Cortex of kidney (tissue), 1 donor: ENCODE measurements around the gene SELENOI.
"Not testable (repeated sequence)": the region's sequence is repeated elsewhere in the genome, so short reads cannot be mapped to it uniquely, and the experiment has no call there.

Experiments used
- DNase-seq: peaks from one replicate; lab custom pipeline; 2025; lab: John Stamatoyannopoulos, UW

Gene SELENOI, protein sequence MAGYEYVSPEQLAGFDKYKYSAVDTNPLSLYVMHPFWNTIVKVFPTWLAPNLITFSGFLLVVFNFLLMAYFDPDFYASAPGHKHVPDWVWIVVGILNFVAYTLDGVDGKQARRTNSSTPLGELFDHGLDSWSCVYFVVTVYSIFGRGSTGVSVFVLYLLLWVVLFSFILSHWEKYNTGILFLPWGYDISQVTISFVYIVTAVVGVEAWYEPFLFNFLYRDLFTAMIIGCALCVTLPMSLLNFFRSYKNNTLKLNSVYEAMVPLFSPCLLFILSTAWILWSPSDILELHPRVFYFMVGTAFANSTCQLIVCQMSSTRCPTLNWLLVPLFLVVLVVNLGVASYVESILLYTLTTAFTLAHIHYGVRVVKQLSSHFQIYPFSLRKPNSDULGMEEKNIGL

DNA sequence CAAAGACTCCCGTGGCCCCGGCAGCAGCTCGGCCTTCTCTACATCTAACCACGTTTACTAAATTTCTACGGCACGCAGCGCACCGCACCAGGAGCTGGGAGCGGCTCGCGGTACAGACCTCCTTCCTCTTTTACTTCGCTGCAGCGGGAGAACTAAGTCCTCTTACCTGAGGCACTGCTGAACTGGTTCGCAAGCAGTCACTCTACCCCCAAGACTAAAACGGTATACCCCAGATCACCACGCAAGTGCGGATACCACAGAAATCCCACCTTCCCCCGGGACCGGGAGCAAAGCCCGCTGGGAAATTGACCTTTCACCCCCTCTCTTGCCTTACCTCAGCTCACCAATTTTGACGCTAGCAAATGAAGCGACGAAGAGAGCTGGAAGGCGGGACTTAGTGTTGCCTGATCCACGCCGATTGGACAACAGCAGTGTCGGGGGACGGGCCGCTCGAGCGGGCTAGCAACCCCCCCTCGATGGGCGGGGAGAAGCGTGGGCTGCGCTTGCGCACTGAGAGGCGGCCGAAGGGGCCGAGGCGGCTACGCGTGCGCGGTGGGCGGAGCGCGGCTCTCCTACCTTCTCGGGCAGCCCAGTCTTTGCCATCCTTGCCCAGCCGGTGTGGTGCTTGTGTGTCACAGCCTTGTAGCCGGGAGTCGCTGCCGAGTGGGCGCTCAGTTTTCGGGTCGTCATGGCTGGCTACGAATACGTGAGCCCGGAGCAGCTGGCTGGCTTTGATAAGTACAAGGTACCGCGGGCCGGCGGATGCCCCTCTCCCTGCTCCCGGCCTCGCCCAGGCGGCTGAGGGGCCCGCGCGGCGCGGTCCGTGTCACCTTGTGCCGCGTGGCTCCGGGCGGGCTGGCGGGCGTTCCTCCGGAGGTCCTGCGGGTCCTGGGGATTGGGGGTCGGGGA is at the start of gene SELENOI:
TSS of gene SELENOI (plus strand) at position 599 of the 909 bp plus-strand sequence. CDS start at position 689, 90 bp downstream.
- peak; percentile 81 for DNase-seq

DNA sequence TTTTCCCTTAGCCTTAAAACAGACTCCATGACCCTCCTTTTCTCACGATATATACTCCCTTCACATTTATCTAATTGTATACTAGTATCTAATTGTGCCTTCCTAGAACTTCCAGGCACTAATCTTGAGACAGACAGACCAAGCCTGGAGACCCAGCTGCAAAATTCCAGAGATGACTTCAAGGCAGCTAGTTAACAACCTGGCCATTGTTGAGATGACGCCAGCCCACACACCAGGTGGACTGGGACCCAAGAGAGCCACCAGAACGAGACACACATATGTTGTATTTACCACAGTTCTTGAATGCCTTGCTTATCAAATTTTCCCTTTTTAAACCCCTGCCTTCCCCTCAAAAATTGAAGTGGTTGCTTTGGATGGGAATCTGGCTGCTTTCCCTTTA is 48.9 kb upstream of the SELENOI start:
- no peak for DNase-seq

DNA sequence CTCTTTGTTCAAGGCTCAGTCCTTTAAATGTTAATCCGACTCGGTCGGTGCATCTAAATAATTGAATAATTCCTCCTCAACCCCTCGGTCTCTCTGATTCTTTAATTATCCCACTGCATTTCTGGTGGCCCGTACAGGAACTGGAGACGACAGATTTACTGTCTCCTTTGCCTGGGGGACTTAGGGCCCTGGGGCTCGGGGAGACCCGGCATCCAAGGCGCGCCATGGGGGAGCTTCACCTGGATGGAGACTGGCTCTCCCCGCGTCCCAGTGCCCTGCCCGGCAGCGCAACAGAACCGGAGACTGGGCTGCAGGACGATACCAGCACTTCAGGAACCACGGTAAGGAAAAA is 47.7 kb upstream of the SELENOI start:
- no peak for DNase-seq

DNA sequence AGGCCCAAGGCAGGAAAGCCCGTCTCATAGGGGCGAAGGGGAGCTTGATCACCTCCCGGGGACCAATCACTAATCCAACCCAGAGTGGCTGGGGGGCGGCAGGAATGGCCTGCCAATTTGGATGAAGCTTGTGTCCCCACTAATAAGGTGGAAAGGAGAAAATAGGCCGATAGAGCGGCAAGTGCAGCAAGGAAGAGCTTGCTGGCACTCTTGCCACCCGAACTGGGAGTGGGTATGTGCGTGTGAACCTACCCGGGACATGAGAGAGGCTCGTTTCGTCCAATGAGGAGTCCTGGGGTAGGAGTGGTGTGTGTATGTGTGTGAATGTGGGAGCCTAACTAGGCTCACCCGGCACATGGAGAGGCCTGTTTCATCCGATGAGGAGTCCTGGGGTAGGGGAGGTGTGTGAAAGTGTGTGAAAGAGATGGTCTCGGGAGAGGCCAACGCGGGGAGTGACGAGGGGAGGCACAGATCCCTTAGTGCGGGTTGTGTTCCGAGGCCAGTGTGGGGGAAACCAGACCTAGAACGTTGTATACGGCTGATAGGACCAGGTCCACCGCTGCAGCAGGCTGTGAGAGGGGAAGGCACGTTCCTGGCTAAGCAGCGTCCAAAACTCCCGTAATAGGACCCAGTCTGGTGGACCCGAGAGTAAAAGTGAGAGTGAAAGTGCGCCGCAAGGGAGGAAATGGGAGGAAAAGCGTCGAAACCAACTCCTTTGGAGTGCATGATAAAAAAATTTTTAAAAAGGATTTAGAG is 47.1 kb upstream of the SELENOI start:
- no peak for DNase-seq

DNA sequence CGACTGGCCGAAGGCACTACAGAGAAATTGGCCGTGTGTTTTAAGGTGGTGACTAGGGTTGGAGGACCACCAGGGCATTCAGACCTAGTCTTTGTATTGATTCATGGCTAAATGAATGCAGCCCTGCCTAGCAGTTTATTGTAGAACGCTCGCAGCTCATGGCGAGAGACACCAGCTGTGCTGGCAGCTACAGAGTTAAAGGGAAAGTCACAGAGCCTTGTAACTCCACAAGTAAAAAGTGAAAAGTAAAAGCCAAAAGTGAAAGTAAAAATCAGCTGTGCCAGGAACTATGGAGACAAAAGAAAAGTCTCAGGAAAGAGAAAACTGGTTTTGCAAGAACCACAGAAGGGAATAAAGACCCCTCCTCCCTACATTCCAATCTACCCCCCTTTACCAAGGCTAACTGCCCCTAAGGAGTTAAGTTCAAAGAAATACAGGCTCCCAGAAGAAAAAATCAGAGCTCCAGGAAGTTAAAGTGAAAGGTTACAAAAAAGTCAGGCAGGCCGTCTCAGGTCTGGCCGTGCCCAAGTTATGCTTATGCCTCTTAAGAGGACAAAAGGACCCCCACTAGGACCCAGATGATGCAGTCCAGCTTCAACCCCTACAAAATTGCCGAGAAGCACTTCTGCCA is 46.4 kb upstream of the SELENOI start:
- no peak for DNase-seq

DNA sequence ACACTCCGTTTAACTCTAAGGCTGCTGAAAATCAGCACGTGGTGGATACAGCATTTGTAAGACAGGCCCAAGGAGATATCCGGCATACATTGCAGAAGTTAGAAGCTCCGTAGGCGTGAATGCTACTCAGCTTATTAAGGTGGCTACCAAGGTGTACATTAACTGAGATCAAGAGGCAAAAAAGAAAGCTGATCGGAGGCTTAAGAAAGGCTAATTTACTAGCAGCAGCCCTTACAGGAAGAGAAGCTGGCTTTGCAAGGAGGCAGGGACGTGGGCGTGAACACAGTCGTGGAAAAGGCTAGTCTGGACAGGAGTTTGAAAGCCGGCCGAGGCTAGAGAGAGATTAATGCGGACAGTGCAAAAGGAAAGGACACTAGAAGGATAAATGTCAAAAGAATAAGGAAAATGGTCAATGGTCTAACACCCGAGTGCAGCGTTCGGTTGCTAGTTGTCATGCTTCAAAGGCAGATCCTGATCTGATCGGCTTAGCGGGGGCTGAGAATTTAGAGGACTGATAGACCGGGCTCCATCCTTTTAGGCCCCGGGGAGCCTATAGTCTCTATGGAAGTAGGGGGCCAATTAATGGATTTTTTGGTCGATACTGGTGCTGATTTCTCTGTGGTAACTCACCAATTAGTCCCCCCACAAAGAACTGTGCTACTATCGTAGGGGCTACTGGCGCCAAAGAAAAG is 45.6 kb upstream of the SELENOI start:
- DNase-seq, result no peak

DNA sequence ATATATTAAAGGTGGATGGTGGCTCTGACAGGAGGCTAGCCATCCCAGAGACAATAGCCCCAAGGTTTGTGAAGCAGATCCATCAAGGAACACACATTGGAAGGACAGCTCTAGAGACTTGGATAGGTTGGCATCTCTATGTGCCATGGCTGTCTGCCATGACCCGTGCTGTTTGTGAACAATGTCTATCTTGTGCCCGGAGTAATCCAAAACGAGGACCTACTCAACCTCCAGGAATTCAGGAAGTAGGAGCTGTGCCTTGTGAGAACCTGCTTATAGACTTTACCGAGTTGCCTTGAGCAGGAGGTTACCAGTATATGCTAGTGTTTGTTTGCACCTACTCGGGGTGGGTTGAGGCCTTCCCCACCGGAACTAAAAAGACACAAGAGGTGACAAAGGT is 43.1 kb upstream of the SELENOI start:
- no peak for DNase-seq

DNA sequence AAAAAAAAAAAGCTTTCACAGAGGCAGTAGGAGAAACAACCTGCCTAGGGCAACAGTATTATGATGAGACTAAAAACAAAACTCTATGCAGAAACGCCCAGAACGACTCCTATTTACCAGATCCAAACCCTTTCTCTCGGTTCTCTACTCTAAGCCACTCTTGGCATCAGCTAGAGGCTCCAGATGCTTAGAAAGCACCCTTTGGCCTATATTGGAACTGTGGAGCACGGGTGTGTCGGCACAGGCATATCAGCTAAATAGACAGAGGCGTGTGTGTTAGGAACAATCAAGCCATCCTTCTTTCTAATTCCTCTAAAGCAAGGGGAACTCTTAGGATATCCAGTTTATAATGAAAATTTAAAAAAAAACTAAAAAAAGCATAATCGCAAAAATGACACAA is 40.8 kb upstream of the SELENOI start:
- DNase-seq, result not testable (repeated sequence)

DNA sequence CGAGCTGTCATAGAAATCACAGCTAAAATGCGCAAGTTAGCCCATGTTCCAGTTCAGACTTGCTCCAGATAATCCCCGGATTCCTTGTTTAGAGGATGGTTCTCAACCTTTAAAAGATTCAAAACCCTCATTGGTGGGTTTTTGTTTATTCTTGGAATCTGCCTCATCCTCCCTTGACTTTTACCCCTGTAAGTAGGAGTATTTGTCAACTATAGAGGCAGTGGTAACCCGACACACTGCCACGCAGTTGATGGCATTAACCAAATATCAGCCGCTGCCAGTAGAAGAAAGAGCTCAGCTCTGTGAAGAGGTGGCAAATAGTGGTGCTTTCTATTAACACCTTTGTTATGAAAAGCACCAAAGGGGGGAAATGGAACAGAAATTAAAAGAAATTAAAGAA is 40.4 kb upstream of the SELENOI start:
- no peak for DNase-seq

DNA sequence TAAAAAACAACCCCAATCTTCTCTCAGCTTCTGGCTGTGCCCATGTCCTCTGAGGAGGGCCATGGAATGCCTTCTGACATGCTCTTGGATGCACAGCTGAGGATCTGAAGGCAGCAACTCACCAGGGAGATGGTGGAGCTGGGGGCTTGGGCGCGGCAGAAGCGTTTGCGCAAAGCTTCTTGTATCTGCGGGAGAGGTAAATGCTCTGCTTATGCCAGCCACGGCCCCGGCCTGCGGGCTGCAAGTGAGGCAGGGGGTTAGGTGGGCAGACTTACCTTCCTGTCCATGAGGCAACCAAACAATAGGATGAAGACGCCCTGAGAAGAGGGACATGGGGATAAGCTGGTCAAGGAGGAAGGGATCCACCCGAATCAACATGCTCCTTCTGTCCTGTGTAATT is 36.0 kb upstream of the SELENOI start:
- DNase-seq, result no peak

DNA sequence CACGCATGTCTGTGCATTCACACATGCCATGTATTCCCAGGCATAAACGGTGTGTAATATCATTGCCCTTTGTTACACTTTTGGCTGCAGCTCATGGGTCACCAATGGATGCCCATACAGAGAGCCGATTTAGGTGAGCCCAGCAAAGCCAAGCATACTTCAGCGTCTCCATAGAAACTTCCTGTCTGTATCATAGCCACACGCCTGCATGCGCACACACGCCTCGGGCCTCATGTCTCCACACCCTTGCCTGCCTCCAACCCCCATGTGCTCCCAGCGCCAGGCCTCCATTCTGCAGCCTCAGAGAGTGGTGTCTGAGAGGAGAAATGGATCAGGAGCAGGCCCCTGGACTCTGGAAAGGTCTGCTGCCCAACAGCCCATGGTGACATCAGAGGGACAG is 33.5 kb upstream of the SELENOI start:
- no peak for DNase-seq

DNA sequence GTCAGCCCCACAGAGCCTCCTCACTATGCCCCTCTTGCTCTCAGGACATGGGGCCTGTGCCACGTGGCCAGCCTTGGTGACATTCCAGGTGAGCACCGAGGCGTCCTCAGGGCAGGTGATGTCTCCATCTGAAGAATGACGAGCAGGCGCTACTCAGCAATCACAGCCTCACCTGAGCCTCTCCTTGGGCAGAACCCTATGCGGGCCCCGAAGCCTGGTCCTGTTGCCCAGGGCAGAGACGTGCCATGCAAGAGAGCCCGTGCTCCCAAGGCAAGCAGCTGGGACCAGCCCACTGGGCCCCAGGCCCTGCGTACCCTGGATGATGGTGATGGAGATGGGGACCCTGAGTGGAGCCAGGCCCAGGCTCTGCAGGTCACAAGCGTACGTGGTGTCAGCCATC is 32.5 kb upstream of the SELENOI start:
- DNase-seq, result no peak

DNA sequence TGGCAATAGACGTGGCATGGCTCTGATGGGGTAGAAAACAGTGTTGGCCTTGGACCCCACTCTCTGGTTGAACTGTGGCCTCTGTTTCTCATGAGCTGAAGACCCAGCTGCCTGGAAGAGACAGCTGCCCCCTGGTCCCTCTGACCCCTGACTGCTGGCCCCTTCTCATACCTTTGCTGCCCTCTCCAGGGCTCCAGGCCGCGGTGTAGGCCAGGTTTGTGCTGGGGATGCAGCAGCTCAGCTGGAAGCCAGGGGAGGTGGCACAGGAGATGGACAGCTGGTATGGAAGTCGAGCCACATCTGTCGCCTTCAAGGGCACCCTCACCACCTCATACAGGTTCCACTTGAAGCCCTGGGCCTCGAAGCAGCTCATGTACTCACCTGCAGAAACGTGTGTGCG is 31.7 kb upstream of the SELENOI start:
- DNase-seq, result no peak

DNA sequence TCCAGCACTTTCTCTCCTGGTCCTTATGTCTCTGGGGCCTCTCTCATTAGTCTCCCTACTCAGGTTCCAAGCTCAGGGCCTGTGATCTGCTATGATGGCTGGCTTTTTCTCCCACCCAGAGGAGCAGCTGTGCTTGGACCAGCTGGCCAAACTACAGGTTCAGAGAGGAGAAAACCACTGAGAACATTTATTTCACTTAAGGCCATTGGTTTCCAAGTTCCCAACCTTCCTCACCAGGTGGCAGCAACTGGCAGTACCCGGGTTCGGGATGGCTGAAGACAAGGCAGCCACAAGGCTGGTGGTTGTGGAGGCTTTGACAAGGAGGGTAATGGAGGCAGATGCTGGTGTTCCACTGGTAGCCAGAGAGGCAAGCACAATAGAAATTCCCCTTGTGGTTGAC is 29.9 kb upstream of the SELENOI start:
- no peak for DNase-seq

DNA sequence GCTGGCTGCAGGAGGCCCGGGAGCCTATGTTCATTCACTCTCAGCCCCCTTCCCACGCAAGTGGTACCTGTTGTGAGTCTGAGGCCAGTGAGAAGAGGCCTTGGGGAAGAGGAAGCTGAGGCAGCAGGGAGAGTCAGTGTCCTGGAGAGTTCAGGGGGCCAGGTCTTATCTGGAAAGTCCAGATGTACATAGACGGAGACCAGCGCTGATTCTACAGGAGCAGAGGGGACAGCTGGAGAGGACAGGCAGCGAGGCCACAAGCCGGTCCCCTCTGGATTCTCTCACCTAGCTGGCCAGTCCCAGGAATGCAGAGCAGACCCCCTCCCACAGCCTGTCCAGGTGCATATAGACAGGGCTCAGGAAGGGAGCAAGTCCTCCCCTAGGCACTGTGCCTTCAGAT is 29.1 kb upstream of the SELENOI start:
- no peak for DNase-seq

DNA sequence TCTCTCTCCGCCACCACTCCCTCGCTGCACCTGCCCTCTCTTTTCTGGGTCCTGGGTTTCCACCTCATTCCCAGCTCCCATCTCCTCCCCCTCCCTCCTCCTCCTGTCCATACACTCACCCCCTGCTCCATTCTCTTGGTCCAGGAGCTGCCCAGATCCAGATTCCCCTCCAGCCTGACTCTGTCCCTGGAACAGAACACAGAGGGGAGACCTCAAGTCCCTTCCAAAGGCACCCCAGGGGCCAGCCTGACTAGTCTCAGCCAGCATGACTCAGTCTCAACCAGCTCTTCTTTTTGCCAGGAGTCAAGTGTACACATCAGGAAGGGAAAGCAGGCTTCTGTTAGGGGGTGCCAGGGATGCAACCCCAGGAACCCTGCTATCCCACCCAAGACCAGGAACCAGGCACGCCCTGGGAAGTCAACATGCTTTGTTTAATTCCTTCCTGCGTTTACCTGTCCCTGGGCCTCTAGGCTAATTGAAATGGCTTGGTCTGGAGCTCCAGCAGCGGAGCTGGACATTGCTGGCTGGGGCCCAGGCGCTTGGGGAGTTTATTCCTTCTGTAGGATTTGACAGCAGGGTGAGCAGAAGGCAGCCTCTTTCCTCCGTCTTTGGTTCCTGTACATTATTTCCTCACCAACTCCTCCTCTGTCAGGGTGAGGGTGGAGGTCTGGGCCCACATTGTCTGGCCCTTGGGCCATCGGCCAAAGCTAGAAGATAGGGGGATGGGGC is 28.4 kb upstream of the SELENOI start:
- DNase-seq, result no peak

DNA sequence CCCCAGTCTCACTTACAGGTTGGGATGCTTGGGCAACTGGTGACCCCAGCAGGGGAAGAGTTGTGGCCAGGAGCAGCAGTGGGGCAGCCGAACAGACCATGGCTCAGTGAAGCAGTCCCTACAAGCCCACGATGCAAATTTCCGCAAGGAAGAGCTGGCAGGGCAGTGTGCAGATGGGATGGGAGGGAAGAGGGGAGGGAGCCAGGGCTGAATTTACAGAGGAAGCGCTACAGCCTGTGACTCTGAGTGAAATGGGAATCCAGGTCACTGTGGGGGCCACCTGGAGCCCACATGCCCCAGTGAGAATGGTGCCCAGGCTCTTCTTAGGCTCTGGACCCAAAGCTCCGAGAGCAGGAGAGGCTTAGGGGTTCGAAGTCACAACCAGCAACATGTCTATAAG is 27.0 kb upstream of the SELENOI start:
- DNase-seq, result no peak

DNA sequence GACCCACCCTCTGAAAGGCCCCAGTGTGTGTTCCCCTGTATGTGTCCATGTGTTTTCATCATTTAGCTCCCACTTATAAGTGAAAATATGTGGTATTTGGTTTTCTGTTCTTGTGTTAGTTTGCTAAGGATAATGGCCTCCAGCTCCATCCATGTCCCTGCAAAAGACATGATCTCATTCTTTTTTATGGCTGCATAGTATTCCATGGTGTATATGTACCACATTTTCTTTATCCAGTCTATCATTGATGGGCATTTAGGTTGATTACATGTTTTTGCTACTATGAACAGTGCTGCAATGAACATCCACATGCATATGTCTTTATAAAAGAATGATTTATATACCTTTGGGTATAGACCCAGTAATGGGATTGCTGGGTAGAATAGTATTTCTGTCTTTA is 21.5 kb upstream of the SELENOI start:
- not testable (repeated sequence) for DNase-seq

DNA sequence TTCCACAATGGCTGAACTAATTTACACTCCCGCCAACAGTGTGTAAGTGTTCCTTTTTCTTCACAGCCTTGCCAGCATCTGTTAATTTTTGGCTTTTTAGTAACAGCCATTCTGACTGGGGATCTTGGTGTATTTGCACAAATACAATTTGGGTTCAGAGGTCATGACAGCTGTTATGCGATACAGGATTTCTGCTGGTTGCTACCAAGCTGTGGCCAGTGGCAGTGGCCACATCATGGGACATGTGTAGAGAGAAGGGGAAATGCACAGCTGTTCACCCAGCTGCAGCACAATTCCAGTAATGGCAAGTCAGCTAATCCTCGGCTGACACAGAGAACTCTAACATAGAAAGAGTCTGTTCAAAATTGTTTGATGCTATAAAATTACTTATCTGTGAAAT is 21.0 kb upstream of the SELENOI start:
- no peak for DNase-seq

DNA sequence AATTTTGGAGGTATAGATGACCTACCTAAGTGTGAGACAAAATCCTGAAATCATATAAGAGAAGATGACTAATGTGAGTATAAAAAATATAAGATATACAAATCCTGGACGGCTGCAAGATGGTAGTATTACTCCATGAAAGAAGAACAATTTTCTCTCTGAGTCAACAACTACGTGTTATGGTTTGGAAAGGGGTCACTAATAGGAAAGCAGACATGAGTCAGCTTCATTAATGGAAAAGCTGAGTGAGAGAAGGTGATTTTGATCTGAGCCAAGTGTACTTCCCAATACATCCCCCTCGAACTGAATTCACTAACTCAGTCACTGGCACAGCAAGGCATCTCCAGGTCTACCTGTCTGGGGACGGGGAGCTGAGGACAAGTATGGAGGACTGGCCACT is 20.1 kb upstream of the SELENOI start:
- DNase-seq, result no peak

DNA sequence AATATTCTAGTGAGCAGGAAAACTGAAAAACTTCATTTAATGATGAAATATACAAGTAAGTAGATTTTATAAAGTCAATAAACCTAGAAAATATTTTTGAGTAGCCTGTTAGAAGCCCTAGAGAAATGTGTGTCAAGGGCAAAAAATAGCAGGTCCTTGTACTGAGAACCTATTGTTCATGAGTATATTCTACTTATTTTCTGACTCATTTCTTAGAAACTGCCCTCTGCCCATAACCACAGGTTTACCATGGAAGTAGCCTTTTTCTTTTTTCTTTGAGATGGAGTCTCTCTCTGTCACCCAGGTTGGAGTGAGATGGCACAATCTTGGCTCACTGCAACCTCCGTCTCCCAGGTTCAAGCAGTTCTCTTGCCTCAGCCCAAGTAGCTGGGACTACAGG is 19.4 kb upstream of the SELENOI start:
- no peak for DNase-seq
